CD4-positive, alpha-beta T cell treated with Interleukin-17A for 4 hours (primary cell): ENCODE data around the gene CRISP3.
"Not testable (repeated sequence)": the region's sequence is repeated elsewhere in the genome, so short reads cannot be mapped to it uniquely, and the experiment has no call there.

Source experiments
- DNase-seq: peaks from one replicate; pipeline ENCODE4 v3.0.0-alpha.2; 2020; ENCODE audit warnings: mixed read lengths

Gene CRISP3, protein sequence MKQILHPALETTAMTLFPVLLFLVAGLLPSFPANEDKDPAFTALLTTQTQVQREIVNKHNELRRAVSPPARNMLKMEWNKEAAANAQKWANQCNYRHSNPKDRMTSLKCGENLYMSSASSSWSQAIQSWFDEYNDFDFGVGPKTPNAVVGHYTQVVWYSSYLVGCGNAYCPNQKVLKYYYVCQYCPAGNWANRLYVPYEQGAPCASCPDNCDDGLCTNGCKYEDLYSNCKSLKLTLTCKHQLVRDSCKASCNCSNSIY

GRCh38 chr6:49744259-49744658 lies at the start of gene CRISP3:
Gene CRISP3 (minus strand): TSS chr6:49744388. CDS start chr6:49744367, 21 bp downstream.
- DNase-seq: no peak

DNA sequence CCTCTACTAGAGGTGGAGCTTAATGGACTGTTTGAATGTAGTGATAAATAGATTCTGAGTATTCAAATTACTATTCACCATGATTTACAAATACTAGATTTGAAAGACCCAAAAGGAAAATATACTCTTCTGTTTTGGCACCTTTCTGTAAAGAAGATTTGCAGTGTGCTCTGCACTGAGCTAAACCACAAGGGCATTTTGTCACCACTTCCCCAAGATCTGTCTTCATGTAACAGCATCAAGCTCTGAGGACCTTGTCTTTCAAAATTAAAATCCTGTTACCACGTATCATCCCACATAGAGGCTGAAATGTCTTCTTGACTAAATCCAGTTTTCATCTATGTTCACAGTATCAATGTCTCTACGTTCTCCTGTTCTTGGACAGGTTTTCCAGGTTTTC lies 46.2 kb upstream of the CRISP3 start:
- no peak for DNase-seq

DNA sequence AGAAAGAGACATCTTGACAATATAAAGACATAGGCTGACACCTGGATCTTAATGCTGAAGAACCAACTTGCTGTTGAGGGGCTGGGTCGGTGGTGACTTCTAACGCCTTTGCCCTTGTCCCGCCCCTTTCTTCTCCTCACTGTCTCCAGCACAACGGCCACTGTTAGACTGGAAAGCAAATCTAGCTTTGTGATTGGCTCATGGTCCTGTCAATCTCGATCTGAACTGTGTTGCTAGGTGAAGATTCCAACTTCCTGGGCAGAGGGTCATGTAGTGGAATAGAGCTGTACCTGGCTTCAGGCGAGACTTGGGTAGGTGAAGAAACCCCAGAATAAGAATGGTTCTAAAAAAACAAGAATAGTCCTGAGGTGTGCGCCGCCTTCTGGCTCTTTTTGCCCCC lies 43.0 kb upstream of the CRISP3 start, which contains the start of gene PGK2:
TSS of gene PGK2 (minus strand) at position 110 of the 400 bp plus-strand sequence. CDS start at position 12, 98 bp downstream.
- no peak for DNase-seq

DNA sequence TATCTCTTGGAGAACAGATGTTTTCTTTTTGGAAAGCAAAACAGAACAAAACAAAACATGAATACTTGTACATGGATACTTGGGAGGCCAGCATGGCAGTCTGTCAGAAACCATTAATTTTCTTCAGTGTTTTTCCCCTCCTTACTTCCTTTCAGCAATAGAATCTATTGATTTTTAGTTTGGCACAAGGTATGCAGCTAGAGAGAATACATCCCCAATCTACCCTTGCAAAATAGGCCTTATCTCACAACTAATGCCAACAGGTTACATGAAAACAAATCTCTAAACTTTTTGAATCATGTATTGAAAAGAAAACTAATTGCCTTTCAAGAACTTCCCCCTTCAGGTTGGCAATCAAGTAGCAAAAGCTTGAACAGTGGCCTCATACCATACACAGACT lies 40.1 kb upstream of the CRISP3 start:
- no peak for DNase-seq

GRCh38 chr6:49782725-49783124 lies 38.5 kb upstream of the CRISP3 start:
- no peak for DNase-seq

DNA sequence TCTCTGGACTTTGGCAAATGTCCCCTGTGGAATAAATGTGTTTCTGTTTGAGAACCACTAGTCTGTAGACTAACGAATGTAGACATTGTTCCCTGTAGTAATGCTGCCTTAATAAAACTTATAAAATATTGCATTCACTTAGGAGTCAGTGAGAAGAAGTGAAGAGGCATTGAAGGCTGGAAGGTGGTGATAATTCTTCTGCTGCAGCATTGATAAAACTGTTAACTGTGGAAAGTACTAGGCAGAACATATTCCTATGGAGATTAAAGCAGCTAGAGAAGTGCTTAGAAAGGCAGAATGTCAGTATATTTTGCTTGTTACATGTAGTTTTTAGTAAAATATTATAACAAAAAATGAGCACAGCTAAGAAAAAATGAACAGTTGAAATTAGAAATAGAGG lies 38.1 kb upstream of the CRISP3 start:
- no peak for DNase-seq

GRCh38 chr6:49776444-49776843 lies 32.3 kb upstream of the CRISP3 start:
- DNase-seq: no peak

DNA sequence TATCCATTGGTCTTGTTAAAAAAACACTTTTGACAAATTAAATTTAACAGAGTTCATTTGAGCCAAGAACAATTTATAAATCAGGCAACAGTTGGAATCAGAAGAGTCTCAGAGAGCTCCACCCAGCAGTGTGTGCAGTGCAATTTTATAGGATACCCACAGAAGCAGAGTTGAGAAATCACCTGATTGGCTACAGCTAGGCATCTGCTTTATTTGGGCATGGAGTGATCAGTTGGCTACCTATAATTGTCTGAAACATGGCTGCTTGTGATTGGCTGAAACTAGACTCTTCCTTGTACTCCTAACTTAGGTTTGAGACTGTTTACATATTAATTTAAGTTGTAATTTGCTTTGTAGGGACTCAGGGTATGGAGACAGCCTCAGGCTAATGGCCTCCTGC lies 30.9 kb upstream of the CRISP3 start:
- no peak for DNase-seq

DNA sequence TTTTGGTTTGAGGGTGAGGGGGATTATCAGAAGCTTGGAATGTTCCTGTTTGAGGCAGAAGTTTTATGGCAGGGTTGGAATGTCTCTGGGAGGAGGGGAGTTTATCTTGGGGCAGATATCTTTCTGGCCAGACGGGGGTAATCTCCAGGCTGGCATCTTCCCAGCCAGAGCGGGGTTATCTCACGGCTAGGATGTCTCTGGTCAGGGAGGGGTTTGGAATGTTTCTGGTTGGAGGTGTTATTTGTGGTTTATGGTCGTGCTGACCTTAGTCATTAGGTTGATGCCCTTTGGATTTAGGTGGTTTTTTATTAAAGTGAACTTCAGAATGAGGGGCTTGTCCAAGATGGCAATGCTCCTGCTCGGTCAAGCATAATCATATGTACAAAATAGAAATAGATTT lies 28.1 kb upstream of the CRISP3 start:
- DNase-seq: no peak

- no peak for DNase-seq
These were observed 22.6 kb upstream of the CRISP3 start for GRCh38 chr6:49766762-49767161.

- DNase-seq: no peak
These were observed 20.5 kb upstream of the CRISP3 start for GRCh38 chr6:49764571-49765236.

DNA sequence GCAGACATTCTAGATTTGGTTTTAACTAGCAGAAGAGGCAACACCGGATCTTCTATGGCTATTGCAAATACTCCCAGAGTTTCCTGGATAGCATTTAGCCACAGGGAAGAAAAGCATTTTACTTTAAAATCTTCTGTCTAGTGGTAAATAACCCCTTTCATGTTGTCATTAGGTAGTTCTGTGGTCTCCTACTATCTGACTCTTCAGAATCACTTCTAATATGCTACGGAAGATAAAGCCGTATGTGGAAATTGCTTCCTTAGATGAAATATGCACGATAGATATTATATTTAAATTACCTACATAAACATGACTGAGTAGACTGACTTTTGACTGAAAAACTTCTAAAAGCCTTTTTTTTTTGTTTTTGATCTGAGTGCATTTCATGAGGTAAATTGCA lies 759 bp downstream of the CRISP3 start:
- DNase-seq: no peak

DNA sequence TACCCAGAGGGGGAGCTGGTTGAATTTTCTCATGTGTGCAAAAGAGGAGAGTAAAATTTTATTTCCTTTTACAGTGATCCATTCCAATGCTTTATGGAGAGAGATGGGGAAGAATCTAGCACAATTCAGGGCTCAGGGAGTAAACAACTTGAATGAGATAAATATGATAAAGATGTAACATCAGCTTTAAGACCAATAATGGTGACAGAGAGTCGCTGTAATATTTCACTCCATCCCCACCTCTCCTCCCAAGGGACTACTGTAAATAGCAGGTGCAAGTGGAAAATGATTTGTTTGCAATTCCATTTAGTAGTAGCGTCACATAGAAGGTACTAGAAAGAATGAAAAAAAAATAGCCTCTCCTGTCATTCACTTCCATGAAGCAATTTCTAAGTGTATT lies 4.8 kb downstream of the CRISP3 start:
- DNase-seq: no peak

DNA sequence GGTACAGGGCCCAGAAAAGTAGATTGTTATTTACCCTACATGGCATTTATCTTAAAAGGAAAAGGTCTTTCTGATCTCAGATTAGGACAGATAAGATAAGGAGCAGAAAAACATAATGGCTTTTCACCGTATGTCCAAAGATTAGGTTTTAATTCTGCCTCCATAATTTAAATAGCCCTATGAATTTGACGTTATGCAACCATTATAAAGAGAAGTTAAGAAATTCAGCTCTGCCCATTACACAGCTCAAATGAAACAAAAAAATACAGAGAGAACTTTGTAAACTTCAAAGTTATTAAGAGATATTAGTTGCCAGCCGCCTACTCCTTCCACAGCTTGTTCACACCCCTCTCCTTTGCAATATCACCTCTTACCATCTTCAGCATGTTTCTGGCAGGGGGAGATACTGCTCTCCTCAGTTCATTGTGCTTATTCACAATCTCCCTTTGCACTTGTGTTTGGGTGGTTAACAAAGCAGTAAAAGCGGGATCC lies 8.1 kb downstream of the CRISP3 start:
- no peak for DNase-seq

GRCh38 chr6:49733680-49734079 lies 10.5 kb downstream of the CRISP3 start:
- no peak for DNase-seq

DNA sequence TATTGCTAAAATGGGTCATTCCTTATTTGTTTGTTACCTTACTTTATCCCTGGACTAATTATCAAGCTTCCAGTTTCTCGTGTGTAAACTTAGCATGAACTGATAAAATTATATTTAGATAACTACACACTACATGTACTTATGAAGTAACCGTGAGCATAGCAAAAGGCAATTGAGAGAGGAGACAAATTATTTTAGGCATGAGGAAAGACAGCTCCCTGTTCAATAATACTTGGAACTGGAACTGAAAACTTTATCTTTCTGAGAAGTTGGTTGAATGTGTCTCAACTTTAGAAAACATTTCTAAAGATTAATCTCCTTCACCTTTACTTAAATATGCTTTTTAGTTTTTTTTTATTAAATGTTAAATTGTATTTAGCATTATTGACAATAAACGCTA lies 11.4 kb downstream of the CRISP3 start:
- no peak for DNase-seq

GRCh38 chr6:49730251-49730650 lies 13.9 kb downstream of the CRISP3 start:
- DNase-seq: no peak

- DNase-seq: not testable (repeated sequence)
These were observed 20.3 kb downstream of the CRISP3 start for GRCh38 chr6:49723917-49724316.

DNA sequence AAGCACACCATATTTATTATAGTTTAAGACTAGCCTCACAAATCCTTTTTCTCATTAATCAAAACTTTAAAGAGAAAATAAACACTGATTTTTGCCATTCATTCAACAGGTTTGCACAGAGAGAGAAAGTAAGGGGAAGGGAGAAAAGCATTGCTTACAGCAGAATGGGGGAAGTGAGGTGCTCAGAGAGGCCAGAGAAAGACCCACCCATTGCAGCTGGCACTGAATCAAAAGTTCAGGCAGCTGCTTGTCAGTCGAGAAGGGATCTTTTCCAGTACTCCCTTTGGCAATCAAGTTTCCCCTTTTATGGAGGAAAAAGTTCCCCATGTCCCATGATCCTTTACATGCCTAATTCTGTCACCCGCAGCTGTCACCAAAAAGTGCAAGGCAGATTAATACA lies 22.9 kb downstream of the CRISP3 start:
- no peak for DNase-seq

GRCh38 chr6:49720372-49720771 lies 23.8 kb downstream of the CRISP3 start:
- DNase-seq: no peak

DNA sequence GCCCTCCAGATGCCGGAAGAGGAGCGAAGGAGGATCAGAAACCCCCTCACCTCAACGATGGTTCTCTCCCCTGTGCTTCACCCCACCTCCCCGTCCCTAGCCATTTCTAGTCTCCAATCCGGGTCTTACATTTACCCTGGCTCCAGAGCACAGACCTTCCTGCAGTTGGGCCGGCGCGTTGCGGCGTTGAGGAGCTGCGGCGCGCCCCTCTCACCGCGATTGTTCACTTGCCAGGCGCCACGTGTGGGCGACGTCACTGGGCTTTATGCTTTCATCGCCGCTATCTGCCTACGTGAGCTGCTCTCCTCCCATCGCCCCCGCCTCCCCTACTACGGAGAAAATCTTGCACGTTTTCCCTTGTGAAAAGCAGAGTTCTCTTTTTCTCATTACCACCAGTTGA lies 30.8 kb downstream of the CRISP3 start, which contains the start of gene CRISP2:
TSS of gene CRISP2 (minus strand) at position 198 of the 400 bp plus-strand sequence. CDS start 4,347 bp downstream, outside the sequence.
- DNase-seq: no peak

DNA sequence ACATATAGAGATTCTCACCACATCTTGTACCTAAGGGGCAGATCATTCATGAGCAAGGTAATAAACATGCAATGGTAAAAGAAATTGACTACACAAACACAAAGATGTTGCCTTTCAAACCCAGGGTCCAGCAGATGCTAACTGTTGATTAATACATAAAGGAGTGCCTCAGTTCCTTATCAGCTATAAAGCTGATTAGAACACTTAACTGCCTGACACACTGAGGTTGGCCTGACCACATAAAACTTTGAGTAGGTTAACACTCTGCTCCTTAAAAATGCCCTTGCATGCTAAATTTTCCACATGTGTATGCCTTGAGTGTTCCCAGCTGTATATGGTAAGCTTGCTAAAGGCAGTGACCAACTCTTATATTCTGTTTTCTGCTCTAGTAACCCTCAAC lies 45.7 kb downstream of the CRISP3 start:
- DNase-seq: no peak

DNA sequence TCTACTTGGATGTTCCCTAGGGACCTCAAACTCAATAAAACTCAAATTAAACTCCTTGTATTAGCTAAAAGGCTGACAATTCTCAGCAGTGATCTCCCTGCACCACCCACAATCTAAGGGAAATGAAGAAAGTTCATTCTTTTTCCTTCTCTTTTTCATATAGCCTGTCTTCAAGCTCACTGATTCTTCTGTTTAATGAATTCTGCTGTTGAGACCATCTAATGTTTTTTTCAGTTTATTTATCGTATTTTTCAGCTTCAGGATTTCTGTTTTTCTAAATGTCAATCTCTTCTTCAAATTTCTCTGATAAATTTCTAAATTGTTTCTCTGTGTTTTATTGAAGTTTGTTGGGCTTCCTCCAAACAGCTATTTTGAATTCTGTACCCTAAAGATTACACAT lies 50.7 kb downstream of the CRISP3 start:
- no peak for DNase-seq

- DNase-seq: no peak
These were observed 51.7 kb downstream of the CRISP3 start for GRCh38 chr6:49692534-49692933.
